A673 (cell line): Measurements from ENCODE around the gene CAMK2A. TPM values are rescaled to one million over a fixed set of nuclear protein-coding genes. Genes with fewer than 3 reads are reported as not detected.

Experiments
- BruUV-seq: library from RNA; stranded (reverse); fragments of 400-500 nt; replicated peaks from 2 replicates; lab custom pipeline; 2021; lab: Mats Ljungman, UMichigan
- CTCF ChIA-PET: fragments of 300-600 bp; sonication (Branson Sonifier 250); formaldehyde crosslinking; loops from one replicate; lab custom pipeline; 2022; ENCODE audit warnings: antibody characterized with exemption; lab: Charles Lee
- POLR2A ChIA-PET: fragments of 300-600 bp; sonication (Branson Sonifier 250); formaldehyde crosslinking; loops from one replicate; lab custom pipeline; 2022; ENCODE audit warnings: antibody characterized with exemption; ENCODE audit not compliant: low non-redundant PET; lab: Charles Lee
- DNase-seq: peaks from one replicate; pipeline ENCODE4 v3.0.0-alpha.2; 2015; ENCODE audit warnings: low spot score
- H3K27ac ChIP-seq: fragments of 200-600 bp; sonication (generic); 2 replicates; pipeline ENCODE4 v1.5.1; 2016; ENCODE audit warnings: mixed run types, low read depth, mild to moderate bottlenecking, mixed read lengths, antibody characterized with exemption, low read length; ENCODE audit not compliant: poor library complexity, severe bottlenecking
- H3K27me3 ChIP-seq: fragments of 200-600 bp; sonication (generic); replicated peaks from 2 replicates; pipeline ENCODE4 v1.6.1; 2017; ENCODE audit warnings: mixed run types, low read depth, mild to moderate bottlenecking, mixed read lengths, antibody characterized with exemption, low read length; ENCODE audit not compliant: insufficient read depth, poor library complexity
- H3K36me3 ChIP-seq: fragments of 200-600 bp; sonication (generic); 2 replicates; pipeline ENCODE4 v1.6.1; 2016; ENCODE audit warnings: mixed run types, mild to moderate bottlenecking, mixed read lengths, antibody characterized with exemption, low read length; ENCODE audit not compliant: insufficient read depth, poor library complexity, severe bottlenecking
- H3K4me1 ChIP-seq: fragments of 200-600 bp; sonication (generic); 2 replicates; pipeline ENCODE4 v1.6.1; 2017; ENCODE audit warnings: mixed run types, mild to moderate bottlenecking, mixed read lengths, antibody characterized with exemption, low read length; ENCODE audit not compliant: insufficient read depth, poor library complexity, severe bottlenecking
- H3K4me3 ChIP-seq: fragments of 200-600 bp; sonication (generic); 2 replicates; pipeline ENCODE4 v1.5.1; 2016; ENCODE audit warnings: low read depth, mixed run types, mild to moderate bottlenecking, mixed read lengths, low read length; ENCODE audit not compliant: poor library complexity, severe bottlenecking
- H3K9me3 ChIP-seq: fragments of 200-600 bp; sonication (generic); 2 replicates; pipeline ENCODE4 v1.6.1; 2016; ENCODE audit warnings: mixed run types, low read depth, mild to moderate bottlenecking, mixed read lengths, antibody characterized with exemption, low read length; ENCODE audit not compliant: poor library complexity, severe bottlenecking
- CTCF ChIP-seq: fragments of 300-800, 200-600 bp; sonication (generic); conservative IDR thresholded peaks from 2 replicates; pipeline ENCODE4 v1.5.1; 2017; ENCODE audit warnings: low read depth, mild to moderate bottlenecking, antibody characterized with exemption, low read length, moderate library complexity, mixed read lengths
- EZH2 ChIP-seq: fragments of 200-600 bp; sonication (generic); IDR thresholded peaks from 2 replicates; pipeline ENCODE4 v1.6.1; 2017; ENCODE audit warnings: borderline replicate concordance, low read depth, mild to moderate bottlenecking, mixed read lengths, antibody characterized with exemption, low read length; ENCODE audit not compliant: poor library complexity, severe bottlenecking
- intact Hi-C: fragments of 100-400 bp; cut with micrococcal nuclease; formaldehyde crosslinking; loops from one replicate; pipeline ENCODE4 v1.10.0; 2022; ENCODE audit not compliant: unreplicated experiment
- total RNA-seq: library from RNA; stranded (reverse); gene quantifications from 2 replicates; pipeline ENCODE4 v1.2.3, GENCODE V29; 2021

Gene CAMK2A
- total RNA-seq, 1 experiment from 2014 or later: not detected

GRCh38 chr5:150177721-150178120 lies 111.9 kb downstream of the CAMK2A start:
- no peaks in the 10 kb centered on the region for H3K36me3 ChIP-seq
- H3K27me3 ChIP-seq: no peaks in the 10 kb centered on the region
- intact Hi-C loops: no loop called here
- no TSS peak for BruUV-seq
- no peak overlapping the region for H3K27ac ChIP-seq
- DNase-seq: no peak
- TF ChIP-seq CTCF (no peak), EZH2 (no peak)
- POLR2A ChIA-PET: no interaction called here
- H3K4me1 ChIP-seq: no peaks in the 10 kb centered on the region
- H3K4me3 ChIP-seq: no peak overlapping the region
- CTCF ChIA-PET: no interaction called here
- no peaks in the 10 kb centered on the region for H3K9me3 ChIP-seq

GRCh38 chr5:150176745-150177477 lies 112.7 kb downstream of the CAMK2A start:
- intact Hi-C loops: no loop called here
- H3K4me1 ChIP-seq: no peaks in the 10 kb centered on the region
- H3K36me3 ChIP-seq: no peaks in the 10 kb centered on the region
- H3K4me3 ChIP-seq: no peak overlapping the region
- H3K9me3 ChIP-seq: no peaks in the 10 kb centered on the region
- ChIA-PET CTCF (no interaction called here), POLR2A (no interaction called here)
- H3K27me3 ChIP-seq: no peaks in the 10 kb centered on the region
- H3K27ac ChIP-seq: no peak overlapping the region
- DNase-seq: no peak
- BruUV-seq: no TSS peak
- TF ChIP-seq EZH2 (no peak), CTCF (no peak)

GRCh38 chr5:150175536-150175935 lies 114.0 kb downstream of the CAMK2A start:
- Histone ChIP-seq H3K27me3 (no peaks in the 10 kb centered on the region), H3K4me1 (no peaks in the 10 kb centered on the region), H3K36me3 (no peaks in the 10 kb centered on the region), H3K4me3 (no peak overlapping the region), H3K9me3 (no peaks in the 10 kb centered on the region), H3K27ac (no peak overlapping the region)
- DNase-seq: peak; percentile 42
- CTCF ChIA-PET: interaction anchor here (0.8 to 1.1 kb wide), 4 partner anchors 10 to 341 kb away, joined by 3 to 7 read pairs (median 4); partner anchors contain the start of gene CDX1
- intact Hi-C loops: loop anchor here (1.0 kb wide), 1 partner anchor 45 kb away; no protein-coding TSS in a partner anchor
- no TSS peak for BruUV-seq
- no peak for TF ChIP-seq EZH2
- TF ChIP-seq CTCF: peak; percentile 66
- POLR2A ChIA-PET: no interaction called here
